ENCODE data around the gene GCK. TPM values are rescaled to one million over a fixed set of nuclear protein-coding genes. Genes with fewer than 3 reads are reported as not detected.

GCK gene
- polyA plus RNA-seq, 1 of the 3 experiments (the other 2 are of a cell fraction): 1.6 TPM

- DNase-seq: no peak
- CTCF ChIA-PET: interaction anchor here (0.6 to 2.6 kb wide), 9 partner anchors 9 to 440 kb away, joined by 3 to 15 read pairs (median 4); partner anchors contain the start of genes POLD2 and YKT6
- H3K9me3 ChIP-seq: no peaks in the 10 kb centered on the region
- no peak overlapping the region for H3K4me2 ChIP-seq
- H3K4me1 ChIP-seq (ENCODE audit: control insufficient read depth in 1 of 2, insufficient read depth in 2 of 2, low read depth in 1 of 2, low read length in 1 of 2): peaks cover 7 to 32% of the 10 kb centered on the region in 2 experiments; a peak in 2 of 4 replicates
- no peak overlapping the region for H3K9ac ChIP-seq
- H2AFZ ChIP-seq (ENCODE audit: low read depth): no peak overlapping the region
- H3K27me3 ChIP-seq (ENCODE audit: insufficient read depth): no peaks in the 10 kb centered on the region
- no peaks in the 10 kb centered on the region for H3K79me2 ChIP-seq (ENCODE audit: insufficient read depth)
- no peaks in the 10 kb centered on the region for H3K9me2 ChIP-seq
- H3F3A ChIP-seq (replicated peaks; ENCODE audit: insufficient read depth): peaks cover 27% of the 10 kb centered on the region
- no peaks in the 10 kb centered on the region for H3K36me3 ChIP-seq (replicated peaks in 1 of 2; ENCODE audit: control insufficient read depth in 1 of 2, insufficient read depth in 2 of 2, low read length in 1 of 2)
- no peak overlapping the region for H3K27ac ChIP-seq (ENCODE audit: low read depth in 2 of 2, low read length in 1 of 2)
- no peaks in the 10 kb centered on the region for H4K20me1 ChIP-seq (ENCODE audit: insufficient read depth)
- POLR2A ChIA-PET: no interaction called here
- TF ChIP-seq CHD2 (IDR thresholded peaks at IDR 0.05; ENCODE audit: low read length, partially characterized antibody) (no peak), NFIC (IDR thresholded peaks at IDR 0.05; ENCODE audit: borderline replicate concordance) (no peak), RFX5 (IDR thresholded peaks at IDR 0.05; ENCODE audit: low read length) (no peak), NRF1 (IDR thresholded peaks at IDR 0.05; ENCODE audit: low read depth, low read length) (no peak), GATA2 (CRISPR knock-in tag; IDR thresholded peaks at IDR 0.05) (no peak), RCOR1 (IDR thresholded peaks at IDR 0.05; ENCODE audit: low read length) (no peak), YY1 (IDR thresholded peaks at IDR 0.05; ENCODE audit: low read depth) (no peak), TEAD4 (IDR thresholded peaks at IDR 0.05; ENCODE audit: borderline replicate concordance, insufficient read depth) (no peak), MAX (IDR thresholded peaks at IDR 0.05; ENCODE audit: low read depth) (no peak), TAF1 (IDR thresholded peaks at IDR 0.05; ENCODE audit: borderline replicate concordance, low read depth, low read length) (no peak), EZH2phosphoT487 (IDR thresholded peaks at IDR 0.05; ENCODE audit: borderline replicate concordance, low read depth) (no peak), CTCF (IDR thresholded peaks at IDR 0.05) (no peak), TCF12 (IDR thresholded peaks at IDR 0.05) (no peak), USF1 (IDR thresholded peaks at IDR 0.05; ENCODE audit: borderline replicate concordance, low read depth) (no peak), FOXJ3 (CRISPR knock-in tag; IDR thresholded peaks at IDR 0.05) (no peak), REST (IDR thresholded peaks at IDR 0.05; ENCODE audit: low read depth, low read length) (no peak), ZBTB33 (IDR thresholded peaks at IDR 0.05; ENCODE audit: borderline replicate concordance, low read depth) (no peak)
- H3K4me3 ChIP-seq (ENCODE audit: low read depth in 2 of 2, low read length in 1 of 2): no peak overlapping the region
- 84% methylated on average over 9 of the region's 9 CpGs for WGBS (ENCODE audit: low lambda C conversion rate)
These were observed 91.9 kb downstream of the GCK start for GRCh38 chr7:44097064-44097932.

All from SK-N-SH (cell line).